HepG2 (cell line): ENCODE measurements around the gene FBXO10. TPM values are rescaled to one million over a fixed set of nuclear protein-coding genes. Genes with fewer than 3 reads are reported as not detected.

ENCODE experiments used
- AFF4 ChIP-seq: sonication (generic); formaldehyde crosslinking; IDR thresholded peaks from 2 replicates; pipeline ENCODE4 v1.4.0; 2020; ENCODE audit warnings: missing genetic modification reagents
- CERS6 ChIP-seq: sonication (generic); formaldehyde crosslinking; IDR thresholded peaks from 2 replicates; pipeline ENCODE4 v1.5.0; 2020; ENCODE audit warnings: missing genetic modification reagents
- HNF1A ChIP-seq, 2 experiments: sonication (generic) in 1 of 2; formaldehyde crosslinking in 1 of 2; IDR thresholded peaks; 2 replicates each; pipeline versions ENCODE4 v1.4.0 to v1.6.1; 2016 to 2020; ENCODE audit warnings: borderline replicate concordance in 1 of 2, low read depth in 1 of 2, mild to moderate bottlenecking in 1 of 2, missing genetic modification reagents in 1 of 2
- IKZF4 ChIP-seq: sonication (generic); formaldehyde crosslinking; IDR thresholded peaks from 2 replicates; pipeline ENCODE4 v1.5.1; 2020; ENCODE audit warnings: borderline replicate concordance, mild to moderate bottlenecking, low read depth, missing genetic modification reagents; ENCODE audit errors: not compliant biosample characterization
- NFIC ChIP-seq: IDR thresholded peaks from 2 replicates; pipeline ENCODE4 v1.6.1; 2012; ENCODE audit warnings: mild to moderate bottlenecking, low read length, inconsistent platforms
- NONO ChIP-seq, 2 experiments: fragments of 450-650 bp in 1 of 2; sonication (generic) in 1 of 2; formaldehyde crosslinking in 1 of 2; IDR thresholded peaks in 1 of 2; conservative IDR thresholded peaks in 1 of 2; 2 replicates each; pipeline versions ENCODE4 v1.6.1 to v1.8.0; 2017 to 2022; ENCODE audit warnings: mild to moderate bottlenecking in 1 of 2, missing genetic modification reagents in 1 of 2, moderate library complexity in 1 of 2
- PCBP1 ChIP-seq: fragments of 200-400 bp; formaldehyde crosslinking; IDR thresholded peaks from 2 replicates; pipeline ENCODE4 v1.6.1; 2017; ENCODE audit warnings: mild to moderate bottlenecking, low read depth, low read length, borderline replicate concordance
- PHB2 ChIP-seq: fragments of 450-650 bp; IDR thresholded peaks from 2 replicates; pipeline ENCODE4 v1.6.1; 2018; ENCODE audit not compliant: partially characterized antibody
- PHF20 ChIP-seq: sonication (generic); formaldehyde crosslinking; IDR thresholded peaks from 2 replicates; pipeline ENCODE4 v1.5.0; 2020; ENCODE audit warnings: mild to moderate bottlenecking, missing genetic modification reagents
- RFXAP ChIP-seq: sonication (generic); formaldehyde crosslinking; IDR thresholded peaks from 2 replicates; pipeline ENCODE4 v1.4.0; 2020; ENCODE audit warnings: missing genetic modification reagents, borderline replicate concordance
- ZFP1 ChIP-seq: IDR thresholded peaks from 2 replicates; pipeline ENCODE4 v1.6.1; 2016
- ZNF3 ChIP-seq: IDR thresholded peaks from 2 replicates; pipeline ENCODE4 v1.7.0; 2017; ENCODE audit warnings: inconsistent platforms
- ZNF329 ChIP-seq: sonication (generic); formaldehyde crosslinking; IDR thresholded peaks from 2 replicates; pipeline ENCODE4 v1.9.0; 2021; ENCODE audit warnings: low read depth, mild to moderate bottlenecking, missing genetic modification reagents
- polyA plus RNA-seq, 8 experiments: library from polyadenylated mRNA; depleted of rRNA in 3 of 8; stranded (reverse) in 7 of 8; unstranded in 1 of 8; fragments of >200 nt; fragmentation: Illumina TruSeq in 4 of 8; extraction: Trizol in 4 of 8; gene quantifications; 2 replicates each; pipeline versions ENCODE4 v1.2.1 to v1.2.3, GENCODE V29; 2011 to 2016; ENCODE audit warnings: low read depth in 4 of 8, missing spikeins in 1 of 8, mixed read lengths in 1 of 8; ENCODE audit not compliant: insufficient read depth in 1 of 8
- total RNA-seq, 5 experiments: library from RNA; depleted of rRNA; stranded (reverse); fragments of >200 nt; fragmentation: Illumina TruSeq; extraction: Trizol; gene quantifications; 2 replicates each; pipeline ENCODE4 v1.2.3, GENCODE V29; 2016; ENCODE audit warnings: low read depth in 1 of 5
- TF ChIP-seq, protein P1 (sequence below), 2 experiments: sonication (generic) in 1 of 2; formaldehyde crosslinking in 1 of 2; IDR thresholded peaks; 2 replicates each; pipeline versions ENCODE4 v1.5.1 to v1.6.1; 2011 to 2020; ENCODE audit warnings: borderline replicate concordance in 1 of 2, low read depth in 1 of 2, low read length in 1 of 2, mild to moderate bottlenecking in 1 of 2, missing genetic modification reagents in 1 of 2, moderate library complexity in 1 of 2

The FBXO10 gene
- total and polyA plus RNA-seq, 2 of the 13 experiments (the other 11 are each of a cell fraction or from before 2014, with no cell fraction given) = 3.1 to 5.1 TPM

GRCh38 chr9:37592108-37592951, 16.1 kb upstream of the FBXO10 start, which contains the start of gene TOMM5 (continued):
- TF ChIP-seq HNF1A (IDR thresholded peaks at IDR 0.05; ENCODE audit: low read depth) (no peak), HNF1A (CRISPR knock-in tag; IDR thresholded peaks at IDR 0.05; ENCODE audit: borderline replicate concordance) (peak; percentile 51; the same call in 1 of the 2 replicates), NONO (IDR thresholded peaks at IDR 0.05) (no peak), NONO (CRISPR knock-in tag; conservative IDR thresholded peaks at IDR 0.05) (peak; percentile 85), ZNF3 (no peak), RFXAP (peak; percentile 66; the same call in 1 of the 2 replicates), AFF4 (peak; percentile 60; the same call in 1 of the 2 replicates), ZFP1 (CRISPR knock-in tag) (peak; percentile 78; the same call in 1 of the 2 replicates), PCBP1 (0 out of 2 replicates have a peak, but pooled peaks have one; percentile 50), ZNF329 (CRISPR knock-in tag) (peak; percentile 55; the same call in 1 of the 2 replicates), PHF20 (CRISPR knock-in tag) (peak; percentile 93), IKZF4 (CRISPR knock-in tag) (peak; percentile 94), PHB2 (no peak), NFIC (no peak), CERS6 (CRISPR knock-in tag) (no peak)
- TF ChIP-seq, protein P1, sequence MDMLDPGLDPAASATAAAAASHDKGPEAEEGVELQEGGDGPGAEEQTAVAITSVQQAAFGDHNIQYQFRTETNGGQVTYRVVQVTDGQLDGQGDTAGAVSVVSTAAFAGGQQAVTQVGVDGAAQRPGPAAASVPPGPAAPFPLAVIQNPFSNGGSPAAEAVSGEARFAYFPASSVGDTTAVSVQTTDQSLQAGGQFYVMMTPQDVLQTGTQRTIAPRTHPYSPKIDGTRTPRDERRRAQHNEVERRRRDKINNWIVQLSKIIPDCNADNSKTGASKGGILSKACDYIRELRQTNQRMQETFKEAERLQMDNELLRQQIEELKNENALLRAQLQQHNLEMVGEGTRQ (IDR thresholded peaks at IDR 0.05; ENCODE audit: low read depth, low read length) = no peak
- TF ChIP-seq, protein P1 (CRISPR knock-in tag; IDR thresholded peaks at IDR 0.05; ENCODE audit: borderline replicate concordance) = peak; percentile 65
